ENCODE results near the gene REPIN1. TPM values are rescaled to one million over a fixed set of nuclear protein-coding genes. Genes with fewer than 3 reads are reported as not detected.
A peak's percentile ranks its signal among the peaks of the same experiment; 100 is the strongest.

The REPIN1 gene
- total RNA-seq, 1 donor from 2014 or later: 41.9 TPM

DNA sequence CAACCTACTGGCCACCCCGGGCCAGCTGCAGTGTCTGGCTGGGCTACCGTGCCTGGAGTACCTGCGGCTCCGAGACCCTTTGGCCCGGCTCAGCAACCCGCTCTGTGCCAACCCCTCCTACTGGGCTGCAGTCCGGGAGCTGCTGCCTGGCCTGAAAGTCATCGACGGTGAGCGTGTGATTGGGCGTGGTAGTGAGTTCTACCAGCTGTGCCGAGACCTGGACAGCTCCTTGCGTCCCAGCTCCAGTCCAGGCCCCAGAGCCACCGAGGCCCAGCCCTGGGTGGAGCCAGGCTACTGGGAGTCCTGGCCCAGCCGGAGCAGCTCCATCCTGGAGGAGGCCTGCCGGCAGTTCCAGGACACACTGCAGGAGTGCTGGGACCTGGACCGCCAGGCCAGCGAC is 31.4 kb upstream of the REPIN1 start:
- DNase-seq (ENCODE audit: low read depth in 2 of 2): no peak

DNA sequence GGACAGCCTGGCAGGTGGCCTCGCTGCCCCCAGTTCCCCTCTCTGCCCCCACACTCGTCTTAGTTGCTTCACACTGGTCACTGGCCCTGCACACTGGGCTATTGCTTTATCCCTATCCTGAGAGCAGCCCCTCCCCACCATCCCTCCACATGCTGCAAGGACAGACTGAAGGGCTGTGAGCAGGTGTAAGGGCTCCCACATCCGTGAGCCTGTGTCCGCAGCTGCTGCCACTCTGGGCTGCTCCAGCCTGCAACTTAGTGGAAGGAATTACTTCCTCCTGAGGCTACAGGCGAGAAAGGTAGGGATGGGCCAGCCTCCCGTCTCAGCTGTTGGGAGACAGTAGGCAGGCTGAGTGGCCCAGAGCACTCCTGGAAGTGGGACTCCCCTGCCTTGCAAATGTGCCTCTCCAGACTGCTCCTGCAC is 31.0 kb upstream of the REPIN1 start:
- DNase-seq (ENCODE audit: low read depth in 2 of 2): no peak

DNA sequence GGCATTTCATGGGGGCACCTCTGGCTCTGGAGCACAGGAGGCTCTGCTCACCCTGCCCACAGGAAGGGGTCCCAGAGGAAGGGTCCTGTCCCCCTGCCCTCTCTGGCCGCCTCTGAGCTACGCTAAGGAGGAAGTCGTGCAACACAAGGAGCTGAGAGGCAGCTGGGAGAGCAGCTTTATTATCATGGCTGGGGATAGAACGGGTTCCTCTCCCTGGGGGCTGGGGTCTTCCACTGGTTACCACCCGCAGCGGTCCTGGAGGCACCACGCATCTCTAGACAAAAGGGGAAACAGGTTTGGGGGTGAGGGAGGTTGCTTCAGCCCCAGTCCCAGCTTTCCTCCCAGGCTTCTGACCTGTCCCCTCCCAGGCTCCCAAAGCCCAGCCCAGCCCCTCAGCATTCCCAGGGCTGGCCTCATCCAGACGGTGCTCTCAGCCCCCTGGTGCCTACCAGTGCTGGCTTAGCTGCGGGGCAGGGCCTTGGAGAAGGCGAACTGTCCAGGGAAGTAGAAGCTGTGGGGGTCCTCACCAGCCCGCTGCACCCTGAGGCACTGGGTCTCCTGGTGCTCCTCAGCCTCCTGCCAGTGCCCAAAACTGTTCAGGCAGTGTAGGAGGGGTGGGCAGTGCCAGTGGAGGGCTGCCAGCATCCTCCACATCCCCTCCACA is 30.3 kb upstream of the REPIN1 start:
- DNase-seq (ENCODE audit: low read depth in 2 of 2): no peak

DNA sequence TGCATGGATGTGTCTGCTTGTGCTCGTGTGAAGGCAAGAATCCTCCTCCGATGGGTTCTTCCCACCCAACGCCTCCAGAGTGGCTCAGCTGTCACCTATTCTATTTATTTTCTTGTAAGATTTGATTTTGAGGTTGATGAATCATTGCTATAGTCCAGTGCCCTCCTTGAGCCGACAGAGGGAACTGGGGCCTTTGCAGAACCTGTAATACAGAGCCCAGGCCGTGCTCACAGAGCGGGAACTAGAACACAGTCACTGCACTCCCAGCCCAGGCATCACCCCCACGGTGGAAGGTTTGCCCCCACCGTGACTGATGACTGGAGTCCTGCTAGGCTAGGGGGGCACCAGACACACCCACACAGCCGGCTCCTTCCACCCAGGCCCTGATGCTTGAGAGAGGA is 29.2 kb upstream of the REPIN1 start:
- no peak for DNase-seq (ENCODE audit: low read depth in 2 of 2)

DNA sequence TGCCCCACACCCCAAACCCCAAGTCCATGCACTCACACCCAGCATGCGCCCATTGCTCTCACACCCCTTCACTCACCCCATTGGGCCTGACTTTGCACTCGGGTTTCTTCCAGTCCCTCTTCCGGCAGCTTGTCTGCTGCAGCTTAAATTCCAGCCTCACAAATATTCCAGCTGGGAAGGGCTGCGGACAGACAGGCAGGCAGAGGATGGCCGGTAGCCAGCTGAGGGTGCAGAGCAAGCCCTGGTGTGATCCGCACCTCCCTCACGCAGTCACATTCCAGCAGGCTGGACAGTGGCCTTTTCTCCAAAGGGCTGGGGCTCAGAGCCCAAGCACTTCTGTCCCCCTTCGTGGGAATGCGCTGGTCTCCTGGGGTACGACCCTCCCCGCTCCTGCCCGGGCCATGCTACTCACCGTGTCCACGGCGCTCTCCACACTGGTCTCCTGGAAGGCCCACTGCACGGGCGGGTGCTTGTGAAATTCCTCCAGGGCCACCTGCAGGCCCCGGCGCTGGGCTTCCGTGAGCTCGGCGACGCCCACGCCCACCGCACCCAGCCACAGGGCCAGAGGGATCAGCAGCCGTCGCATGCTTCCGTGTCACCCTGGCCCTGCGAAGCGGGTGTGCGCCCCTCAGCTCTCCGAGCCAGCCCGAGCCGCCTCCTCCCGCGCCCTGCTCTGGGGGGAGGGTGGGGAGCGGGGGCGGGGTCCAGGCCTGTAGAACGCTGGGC is 28.4 kb upstream of the REPIN1 start:
- DNase-seq (ENCODE audit: low read depth in 2 of 2): no peak

DNA sequence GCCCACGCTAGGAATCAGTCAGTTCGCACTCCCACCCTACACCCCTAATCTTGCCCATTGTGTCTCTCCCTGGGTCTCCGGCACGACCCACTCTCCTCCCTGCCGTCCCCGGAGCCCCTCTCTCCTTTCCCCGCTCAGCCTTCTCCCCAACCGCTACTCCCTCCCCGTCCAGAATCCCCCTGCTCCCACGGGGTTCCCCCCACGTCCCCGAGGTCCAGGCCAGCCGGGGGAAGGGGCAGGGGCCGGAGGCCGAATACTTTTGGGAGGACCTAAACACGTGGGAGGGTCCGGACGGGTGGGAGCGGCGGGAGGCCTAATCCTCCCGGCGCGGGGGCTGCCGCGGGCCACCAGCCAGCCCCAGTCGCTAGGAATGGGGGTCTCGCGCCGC is 27.8 kb upstream of the REPIN1 start:
- DNase-seq (ENCODE audit: low read depth in 2 of 2): no peak

DNA sequence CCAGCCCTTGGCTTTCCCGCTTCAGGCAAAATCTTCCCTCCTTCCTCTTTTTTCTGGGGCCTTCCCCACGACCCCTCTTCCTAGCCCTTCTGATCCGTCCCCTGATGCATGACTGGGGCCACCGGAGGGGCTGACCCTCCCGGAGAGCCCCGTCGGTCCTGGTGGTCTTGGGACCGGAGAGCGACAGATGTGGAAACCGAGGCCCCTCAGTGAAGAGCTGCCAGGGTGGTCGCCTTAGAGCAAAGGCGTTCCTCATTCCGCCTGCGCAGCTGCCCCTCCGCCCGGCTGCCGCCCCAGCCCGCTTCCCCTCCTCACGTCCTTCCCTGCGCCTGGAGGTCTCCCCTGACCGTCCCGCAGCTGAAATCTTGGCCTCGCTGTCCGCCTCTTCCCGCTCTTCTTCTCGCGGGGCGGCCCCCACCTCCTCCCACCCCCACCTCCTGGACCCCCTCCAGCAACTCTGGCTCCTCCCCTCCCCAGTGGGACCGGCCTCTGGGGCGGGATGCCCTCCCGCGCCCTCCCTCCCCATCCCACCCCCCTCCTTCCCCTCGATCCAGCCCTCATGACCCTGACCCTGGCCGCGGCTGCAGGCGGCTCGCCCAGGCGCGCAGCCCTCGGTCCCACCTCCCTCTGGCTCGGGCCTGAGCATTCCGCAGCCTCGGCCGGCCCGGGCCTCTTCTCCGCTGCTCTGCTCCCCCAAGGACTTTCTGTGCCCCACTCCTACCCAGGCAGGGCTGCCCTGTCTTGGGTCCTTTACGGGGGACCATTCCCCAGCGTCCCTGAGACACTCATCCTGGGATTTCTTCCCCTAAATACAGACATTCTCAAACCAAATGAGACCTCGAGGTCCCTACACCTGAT is 27.1 kb upstream of the REPIN1 start, which contains the start of gene RARRES2:
Gene RARRES2 (minus strand): TSS at position 367 of the 858 bp plus-strand sequence. CDS start 1,020 bp downstream, outside the sequence.
- no peak for DNase-seq (ENCODE audit: low read depth in 2 of 2)

DNA sequence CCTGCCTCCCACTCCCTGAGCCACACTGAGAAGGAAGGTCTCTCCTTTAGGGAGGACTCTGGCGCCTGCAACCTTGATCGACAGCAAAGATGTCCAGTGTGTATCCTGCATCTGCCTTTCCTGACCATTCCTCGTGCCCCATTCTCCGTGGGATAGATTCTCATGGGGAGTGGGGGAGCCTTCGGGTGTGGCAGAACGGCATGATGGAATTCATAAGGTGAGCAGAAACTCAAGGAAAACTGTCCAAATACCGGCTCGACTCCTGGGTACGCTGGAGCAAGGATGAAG is 26.6 kb upstream of the REPIN1 start:
- no peak for DNase-seq (ENCODE audit: low read depth in 2 of 2)

DNA sequence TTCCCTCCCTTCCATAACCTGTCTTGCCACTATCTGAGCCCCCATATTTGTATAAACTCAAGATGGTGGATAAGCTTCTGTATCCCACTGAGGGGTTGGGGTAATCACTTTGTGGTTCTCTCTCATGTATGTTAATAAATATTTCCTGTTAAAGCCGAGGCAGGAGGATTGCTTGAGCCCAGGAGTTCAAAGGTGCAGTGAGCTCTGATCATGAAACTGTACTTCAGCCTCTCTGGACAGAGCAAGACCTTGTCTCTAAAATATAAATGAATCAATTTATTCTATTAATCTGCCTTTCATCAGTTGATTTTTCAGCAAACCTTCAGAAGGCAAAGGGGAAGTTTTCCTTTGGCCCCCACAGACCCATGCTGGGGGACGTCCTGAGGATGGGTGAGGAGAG is 25.4 kb upstream of the REPIN1 start:
- no peak for DNase-seq (ENCODE audit: low read depth in 2 of 2)

DNA sequence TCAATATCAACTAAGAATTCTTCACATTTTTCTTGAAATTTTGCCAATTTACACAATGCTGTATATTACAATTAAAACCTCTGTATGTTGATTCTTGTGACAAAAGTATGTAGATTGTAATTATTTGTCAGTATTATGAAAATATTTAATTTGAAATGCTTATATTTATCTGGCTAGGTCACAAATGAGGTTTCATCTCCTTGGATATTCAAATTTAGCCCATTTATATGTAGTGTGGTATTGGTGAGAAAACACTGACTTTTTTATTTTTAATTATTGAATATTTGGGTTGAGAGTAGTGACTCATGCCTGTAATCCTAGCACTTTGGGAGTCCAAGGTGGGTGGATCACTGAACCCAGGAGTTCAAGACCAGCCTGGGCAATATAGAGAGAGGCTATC is 24.3 kb upstream of the REPIN1 start:
- DNase-seq (ENCODE audit: low read depth in 2 of 2): no peak

DNA sequence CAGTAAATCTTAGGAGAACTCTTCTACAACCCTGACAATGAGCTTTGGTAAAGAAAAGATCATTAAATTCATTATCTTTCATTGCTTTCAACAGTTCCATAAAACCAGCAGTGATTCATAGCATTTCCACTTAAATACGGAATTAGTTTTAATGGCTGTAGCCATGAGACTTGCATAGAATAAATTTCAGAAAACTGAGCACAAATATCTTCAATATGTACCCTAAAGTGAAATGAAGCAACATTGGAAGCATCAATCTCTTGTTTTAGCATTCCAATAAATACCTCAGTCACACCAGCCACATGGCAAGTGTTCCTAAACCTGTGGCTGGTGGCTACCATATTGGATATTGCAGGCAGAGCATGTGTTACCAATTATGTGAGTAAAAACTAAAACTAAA is 23.6 kb upstream of the REPIN1 start:
- DNase-seq (ENCODE audit: low read depth in 2 of 2): no peak

DNA sequence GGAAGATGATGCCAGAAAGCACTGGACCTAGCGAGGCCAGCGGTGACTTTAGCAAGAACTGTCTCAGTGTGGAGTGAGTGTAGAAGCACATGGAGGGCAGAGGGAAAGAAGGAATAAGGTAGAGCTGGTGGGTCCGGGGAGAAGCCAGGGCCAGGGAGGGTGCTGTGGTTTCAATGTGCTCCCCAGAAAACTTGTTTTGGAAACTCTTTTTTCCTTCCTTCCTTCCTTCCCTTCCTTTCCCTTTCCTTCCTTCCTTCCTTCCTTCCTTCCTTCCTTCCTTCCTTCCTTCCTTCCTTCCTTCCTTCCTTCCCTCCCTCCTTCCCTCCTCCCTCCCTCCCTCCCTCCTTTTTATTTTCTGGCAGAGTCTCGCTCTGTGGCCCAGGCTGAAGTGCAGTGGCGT is 21.7 kb upstream of the REPIN1 start:
- no peak for DNase-seq (ENCODE audit: low read depth in 2 of 2)

DNA sequence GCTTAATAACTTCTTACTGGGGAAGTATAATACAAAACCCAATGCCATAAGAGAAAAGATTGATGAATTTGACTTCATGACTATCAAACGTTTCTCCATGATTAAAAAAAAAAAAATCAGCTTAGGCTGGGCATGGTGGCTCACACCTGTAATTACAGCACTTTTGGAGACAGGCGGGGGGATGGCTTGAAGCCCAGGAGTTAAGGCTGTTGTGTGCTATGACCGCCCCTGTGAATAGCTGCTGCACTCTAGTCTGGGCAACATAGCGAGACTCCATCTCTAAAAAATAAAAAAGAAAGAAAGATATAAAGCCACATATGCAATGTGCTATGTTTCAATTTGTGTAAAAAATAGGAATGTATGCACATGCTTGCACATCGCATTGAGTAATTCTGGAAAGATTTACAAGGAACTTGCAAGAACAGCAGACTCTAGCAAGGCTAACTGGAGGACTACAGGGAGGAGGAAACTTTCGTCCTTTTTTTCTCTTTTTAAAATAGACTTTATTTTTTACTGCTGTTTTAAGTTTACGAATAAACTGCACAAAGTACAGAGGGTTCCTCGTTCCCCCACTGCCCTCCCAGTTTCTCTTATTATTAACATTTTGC is 16.9 kb upstream of the REPIN1 start:
- DNase-seq (ENCODE audit: low read depth in 2 of 2): no peak

DNA sequence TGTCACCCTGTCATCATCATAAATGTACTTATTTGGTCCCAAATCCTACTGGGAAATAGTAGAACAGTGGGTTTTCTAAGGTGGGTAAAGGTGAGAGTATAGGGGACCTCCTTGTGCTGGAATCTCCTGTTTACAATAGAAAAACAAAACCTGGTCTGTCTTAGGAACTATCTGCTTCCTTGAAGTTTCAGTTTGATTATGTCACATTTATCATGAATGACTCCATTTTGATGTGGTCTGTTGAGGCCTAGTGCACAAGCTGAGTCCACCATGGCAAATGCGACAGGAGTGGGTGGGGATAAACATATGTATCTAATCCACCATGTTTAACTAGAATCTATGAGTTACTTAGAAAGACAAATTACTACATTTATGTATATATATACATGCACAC is 13.0 kb upstream of the REPIN1 start:
- DNase-seq (ENCODE audit: low read depth in 2 of 2): no peak

DNA sequence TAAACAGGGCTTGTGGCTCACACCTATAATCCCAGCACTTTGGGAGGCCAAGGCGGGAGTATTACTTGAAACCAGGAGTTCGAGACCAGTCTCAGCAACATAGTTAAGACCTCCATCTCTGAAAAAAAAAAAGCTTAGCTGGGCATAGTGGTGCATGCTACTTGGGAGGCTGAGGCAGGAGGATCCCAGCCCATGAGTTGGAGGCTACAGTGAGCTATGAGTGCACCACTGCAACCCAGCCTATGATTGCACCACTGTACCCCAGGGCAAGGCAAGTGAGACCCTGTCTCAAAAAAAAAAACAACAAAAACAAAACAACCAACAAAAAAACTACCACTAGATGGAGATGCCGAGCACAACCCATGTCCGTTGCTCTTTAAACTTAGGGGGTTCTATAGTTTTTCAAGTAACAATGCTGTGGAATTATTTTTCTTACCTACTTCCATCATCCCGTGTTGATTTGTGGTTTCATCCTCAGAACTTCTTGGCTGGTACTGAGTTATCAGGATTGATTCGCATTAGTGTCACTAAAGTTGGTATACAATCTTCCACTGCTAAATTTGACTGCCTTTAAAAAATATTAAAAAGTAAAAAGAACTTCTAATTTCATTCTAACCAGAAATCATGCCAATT is 12.2 kb upstream of the REPIN1 start:
- DNase-seq (ENCODE audit: low read depth in 2 of 2): peak; percentile 50 to 63

DNA sequence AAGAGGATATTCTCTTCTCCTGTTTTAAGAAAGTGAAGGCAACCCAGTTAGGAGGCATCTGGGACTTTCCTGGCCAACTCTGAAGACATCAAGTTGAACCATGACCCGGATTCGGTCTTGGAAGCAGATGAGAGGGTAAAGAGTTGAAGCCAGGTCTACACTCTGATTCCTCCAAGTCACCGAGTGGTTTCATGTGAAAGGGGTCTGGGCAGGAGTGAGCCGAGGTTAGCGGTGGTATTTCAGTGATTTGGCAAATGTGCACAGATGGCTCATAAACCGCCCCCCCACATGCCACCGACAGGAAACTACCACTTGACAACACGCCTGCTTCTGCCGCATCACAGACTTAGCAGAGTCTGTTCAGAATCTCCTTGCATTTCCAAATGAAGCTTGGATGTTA is 11.4 kb upstream of the REPIN1 start:
- DNase-seq (ENCODE audit: low read depth in 2 of 2): no peak

DNA sequence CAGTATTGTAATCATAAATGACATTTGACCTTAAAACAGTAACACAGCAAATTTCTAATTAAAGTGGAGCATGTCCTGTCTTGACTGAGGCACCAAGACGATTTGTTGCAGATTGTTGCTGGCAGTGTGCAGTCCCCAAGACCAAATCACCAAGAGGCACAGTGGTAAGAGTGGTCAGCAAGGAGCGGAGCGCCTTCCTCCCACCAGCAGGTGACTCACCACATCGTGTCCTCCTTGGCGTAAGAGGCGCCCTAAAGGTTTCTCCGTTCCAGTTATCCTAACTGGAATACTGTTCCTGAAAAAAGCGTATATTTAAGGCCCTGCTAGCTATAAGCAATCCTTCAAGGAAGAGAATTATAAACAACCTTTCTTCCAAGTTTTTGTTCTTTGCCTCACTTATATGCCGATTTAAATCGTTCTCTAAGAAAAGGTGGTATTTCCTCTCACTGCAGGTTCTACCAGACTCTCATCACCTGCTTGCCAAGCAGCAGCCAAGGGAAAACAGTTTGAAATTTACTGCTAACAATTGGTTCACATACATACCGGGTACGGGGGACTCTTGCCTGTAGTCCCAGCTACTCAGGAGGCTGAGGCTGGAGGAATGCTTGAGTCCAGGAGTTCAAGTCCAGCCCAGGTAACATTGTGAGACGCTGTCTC is 10.7 kb upstream of the REPIN1 start:
- no peak for DNase-seq (ENCODE audit: low read depth in 2 of 2)

DNA sequence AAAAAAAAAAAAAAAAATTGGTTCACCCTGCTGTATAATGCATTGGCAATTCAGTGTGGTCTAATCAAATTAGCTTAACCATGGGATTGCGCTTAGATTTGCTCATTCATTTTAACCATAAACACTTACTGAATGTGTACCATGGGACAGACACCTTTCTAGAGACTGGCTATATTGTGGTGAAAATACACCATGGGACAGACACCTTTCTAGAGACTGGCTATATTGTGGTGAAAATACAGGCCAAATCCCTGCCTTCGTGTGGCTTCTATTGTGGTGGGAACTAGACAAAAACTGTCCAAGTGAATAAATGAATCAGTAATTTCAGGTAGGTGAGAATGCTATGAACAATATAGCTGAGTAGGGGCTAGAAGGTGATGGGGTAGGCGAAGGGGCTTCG is 10.2 kb upstream of the REPIN1 start:
- DNase-seq (ENCODE audit: low read depth in 2 of 2): no peak

DNA sequence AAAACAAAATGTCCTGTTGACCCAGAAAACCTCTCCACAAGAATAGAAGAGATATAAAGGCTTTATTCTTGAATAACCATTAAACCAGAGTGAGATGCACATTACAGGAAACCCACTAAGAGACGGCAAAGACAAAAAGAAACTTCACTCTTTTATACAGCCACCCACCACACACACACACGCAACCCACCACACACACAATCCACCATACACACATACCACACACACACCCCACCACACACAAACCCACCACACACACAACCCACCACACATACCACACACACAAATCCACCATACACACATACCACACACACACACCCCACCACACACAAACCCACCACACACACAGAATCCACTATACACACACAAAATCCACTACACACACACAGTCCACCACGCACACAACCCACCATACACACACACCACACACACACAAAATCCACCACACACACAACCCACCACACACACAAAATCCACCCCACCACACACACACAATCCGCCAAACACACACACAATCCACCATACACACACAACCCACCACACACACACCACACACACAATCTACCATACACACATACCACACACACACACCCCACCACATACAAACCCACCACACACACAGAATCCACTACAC is 9.5 kb upstream of the REPIN1 start:
- no peak for DNase-seq (ENCODE audit: low read depth in 2 of 2)

DNA sequence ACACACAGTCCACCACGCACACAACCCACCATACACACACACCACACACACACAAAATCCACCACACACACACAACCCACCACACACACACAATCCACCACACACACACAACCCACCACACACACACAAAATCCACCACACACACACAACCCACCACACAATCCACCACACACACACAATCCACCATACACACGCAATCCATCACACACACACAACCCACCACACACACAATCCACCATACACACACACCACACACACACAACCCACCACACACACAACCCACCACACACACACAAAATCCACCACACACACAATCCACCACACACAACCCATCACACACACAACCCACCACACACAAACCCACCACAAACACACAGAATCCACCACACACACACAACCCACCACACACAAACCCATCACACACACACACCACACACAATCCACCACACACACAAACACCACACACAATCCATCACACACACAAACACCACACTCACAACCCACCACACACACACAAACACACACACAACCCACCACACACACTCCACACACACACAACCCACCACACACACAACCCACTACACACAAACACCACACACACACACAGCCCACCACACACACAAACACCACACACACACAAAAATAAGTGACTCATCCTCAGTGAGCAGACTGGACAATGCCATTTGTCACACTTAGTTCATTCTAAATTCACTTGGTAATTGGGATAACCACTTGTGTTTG is 8.8 kb upstream of the REPIN1 start:
- DNase-seq (ENCODE audit: low read depth in 2 of 2): no peak

All from lung microvascular endothelial cell (primary cell).